DOHH2 (cell line): ENCODE data around the gene DAZAP1.

Source experiments
- H3F3A ChIP-seq: fragments of 200-600 bp; sonication (generic), shearing (Covaris generic); 2 replicates; pipeline ENCODE4 v1.6.0; 2016; ENCODE audit warnings: antibody characterized with exemption, mild to moderate bottlenecking; ENCODE audit not compliant: control insufficient read depth, insufficient read depth
- H3K27ac ChIP-seq: fragments of 200-600 bp; sonication (generic); 2 replicates; pipeline ENCODE4 v1.5.1; 2014; ENCODE audit warnings: low read depth, mild to moderate bottlenecking, low read length, moderate library complexity
- H3K27me3 ChIP-seq: fragments of 200-600 bp; sonication (generic); 2 replicates; pipeline ENCODE4 v1.6.1; 2014; ENCODE audit warnings: mild to moderate bottlenecking, low read length, mixed read lengths; ENCODE audit not compliant: control insufficient read depth
- H3K36me3 ChIP-seq: fragments of 200-600 bp; sonication (generic); 2 replicates; pipeline ENCODE4 v1.6.1; 2014; ENCODE audit warnings: mild to moderate bottlenecking, low read length, moderate library complexity, mixed read lengths; ENCODE audit not compliant: control insufficient read depth
- H3K4me1 ChIP-seq: fragments of 200-600 bp; sonication (generic); 2 replicates; pipeline ENCODE4 v1.6.1; 2014; ENCODE audit warnings: mild to moderate bottlenecking, low read length, mixed read lengths; ENCODE audit not compliant: control insufficient read depth
- H3K4me2 ChIP-seq: fragments of 200-600 bp; sonication (generic); 2 replicates; pipeline ENCODE4 v1.6.0; 2014; ENCODE audit warnings: mild to moderate bottlenecking, low read length, moderate library complexity
- H3K4me3 ChIP-seq: fragments of 200-600 bp; sonication (generic); 2 replicates; pipeline ENCODE4 v1.5.1; 2014; ENCODE audit warnings: mild to moderate bottlenecking, low read length, mixed read lengths
- H3K79me2 ChIP-seq: fragments of 200-600 bp; sonication (generic); 2 replicates; pipeline ENCODE4 v1.6.1; 2014; ENCODE audit warnings: mild to moderate bottlenecking, low read length, mixed read lengths; ENCODE audit not compliant: control insufficient read depth
- H3K9me2 ChIP-seq: fragments of 200-600 bp; sonication (generic); replicated peaks from 2 replicates; pipeline ENCODE4 v1.6.1; 2014; ENCODE audit warnings: mild to moderate bottlenecking, low read length, mixed read lengths; ENCODE audit not compliant: control insufficient read depth
- H3K9me3 ChIP-seq: fragments of 200-600 bp; sonication (generic); 2 replicates; pipeline ENCODE4 v1.6.1; 2014; ENCODE audit warnings: antibody characterized with exemption, low read length, mixed read lengths; ENCODE audit not compliant: control insufficient read depth, insufficient read depth
- H4K20me1 ChIP-seq: fragments of 200-600 bp; sonication (generic); 2 replicates; pipeline ENCODE4 v1.6.0; 2014; ENCODE audit warnings: low read depth, mild to moderate bottlenecking, antibody characterized with exemption, low read length, moderate library complexity; ENCODE audit not compliant: control insufficient read depth, insufficient read depth
- EZH2phosphoT487 ChIP-seq: fragments of 200-600 bp; sonication (generic); IDR thresholded peaks from 2 replicates; pipeline ENCODE4 v1.6.1; 2017; ENCODE audit warnings: borderline replicate concordance, mild to moderate bottlenecking, antibody characterized with exemption, low read length, moderate library complexity, mixed read lengths
- TF ChIP-seq, protein P1 (sequence below): fragments of 200-600 bp; sonication (generic); IDR thresholded peaks from one replicate; pipeline ENCODE4 v1.5.1; 2014; ENCODE audit warnings: antibody characterized with exemption, mild to moderate bottlenecking, low read depth, low read length; ENCODE audit not compliant: poor library complexity, severe bottlenecking

Gene DAZAP1

DNA sequence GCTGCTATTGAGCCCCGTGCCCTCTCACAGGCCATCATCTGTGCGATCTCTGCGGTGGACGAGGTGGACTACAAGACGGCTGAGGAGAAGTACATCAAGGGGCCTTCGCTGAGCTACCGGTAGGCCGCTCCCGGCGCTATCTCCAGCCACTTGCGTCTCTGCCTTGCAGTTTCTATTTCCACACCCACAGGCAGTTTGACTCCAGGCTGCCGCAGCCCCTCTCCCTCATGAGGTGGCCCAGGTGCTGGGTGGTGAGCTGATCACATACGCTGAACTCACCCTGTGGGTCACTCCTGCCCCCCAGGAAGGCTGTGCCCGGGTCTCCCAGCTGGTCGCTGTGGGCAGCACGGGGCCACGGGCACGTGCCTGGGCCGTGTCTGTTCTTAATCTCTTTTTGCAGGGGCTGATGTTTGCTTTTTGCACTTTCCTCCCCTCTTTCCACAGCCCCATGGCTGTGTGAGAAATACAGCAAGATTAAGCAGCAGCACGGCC, 34.3 kb upstream of the DAZAP1 start:
- Histone ChIP-seq H3K4me2 (no peak overlapping the region), H3K9me3 (no peaks in the 10 kb centered on the region), H3K79me2 (no peaks in the 10 kb centered on the region), H3K4me3 (no peak overlapping the region), H3K4me1 (no peaks in the 10 kb centered on the region), H4K20me1 (no peaks in the 10 kb centered on the region), H3K36me3 (peaks cover 42% of the 10 kb centered on the region), H3F3A (no peaks in the 10 kb centered on the region), H3K27me3 (no peaks in the 10 kb centered on the region), H3K9me2 (no peaks in the 10 kb centered on the region), H3K27ac (no peak overlapping the region)
- TF ChIP-seq, protein P1, sequence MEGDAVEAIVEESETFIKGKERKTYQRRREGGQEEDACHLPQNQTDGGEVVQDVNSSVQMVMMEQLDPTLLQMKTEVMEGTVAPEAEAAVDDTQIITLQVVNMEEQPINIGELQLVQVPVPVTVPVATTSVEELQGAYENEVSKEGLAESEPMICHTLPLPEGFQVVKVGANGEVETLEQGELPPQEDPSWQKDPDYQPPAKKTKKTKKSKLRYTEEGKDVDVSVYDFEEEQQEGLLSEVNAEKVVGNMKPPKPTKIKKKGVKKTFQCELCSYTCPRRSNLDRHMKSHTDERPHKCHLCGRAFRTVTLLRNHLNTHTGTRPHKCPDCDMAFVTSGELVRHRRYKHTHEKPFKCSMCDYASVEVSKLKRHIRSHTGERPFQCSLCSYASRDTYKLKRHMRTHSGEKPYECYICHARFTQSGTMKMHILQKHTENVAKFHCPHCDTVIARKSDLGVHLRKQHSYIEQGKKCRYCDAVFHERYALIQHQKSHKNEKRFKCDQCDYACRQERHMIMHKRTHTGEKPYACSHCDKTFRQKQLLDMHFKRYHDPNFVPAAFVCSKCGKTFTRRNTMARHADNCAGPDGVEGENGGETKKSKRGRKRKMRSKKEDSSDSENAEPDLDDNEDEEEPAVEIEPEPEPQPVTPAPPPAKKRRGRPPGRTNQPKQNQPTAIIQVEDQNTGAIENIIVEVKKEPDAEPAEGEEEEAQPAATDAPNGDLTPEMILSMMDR = no peak
- no peak for TF ChIP-seq EZH2phosphoT487

DNA sequence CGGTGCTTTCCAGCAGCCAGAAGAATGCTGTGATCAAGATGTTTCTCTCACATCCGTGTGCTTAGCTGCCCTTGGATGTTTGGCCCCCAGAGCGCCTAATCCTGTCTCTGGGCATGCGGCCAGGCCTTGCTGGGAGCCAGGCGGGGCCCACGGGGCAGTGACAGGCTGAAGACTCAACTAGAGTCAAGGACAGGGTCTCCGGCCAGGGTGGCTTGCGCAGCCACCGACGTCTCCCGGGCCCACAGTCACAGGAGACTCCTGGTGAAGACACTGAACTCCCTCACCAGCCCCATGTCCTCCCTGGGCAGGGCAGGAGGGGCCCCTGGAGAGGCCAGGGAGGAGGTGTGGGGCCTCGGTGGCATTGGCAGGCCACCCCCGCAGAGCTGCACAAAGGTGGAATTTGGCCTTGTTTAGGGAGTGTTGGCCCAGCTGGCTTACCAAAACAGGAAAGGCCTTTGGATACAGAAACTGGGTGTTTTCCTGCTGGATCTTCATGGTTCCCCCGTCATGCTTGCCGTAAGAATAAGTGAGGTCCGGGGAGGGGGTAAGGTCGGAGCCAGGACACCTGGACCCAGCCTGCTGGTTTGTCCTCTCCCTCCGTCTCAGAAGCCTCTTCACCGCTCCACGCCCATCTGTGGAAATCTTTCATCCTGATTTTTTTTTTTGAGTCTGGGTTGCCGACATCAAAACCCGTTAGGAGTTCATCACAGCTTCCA, 33.7 kb upstream of the DAZAP1 start:
- H3F3A ChIP-seq = no peaks in the 10 kb centered on the region
- no peak overlapping the region for H3K27ac ChIP-seq
- H3K4me2 ChIP-seq = no peak overlapping the region
- no peaks in the 10 kb centered on the region for H3K9me2 ChIP-seq
- no peaks in the 10 kb centered on the region for H3K4me1 ChIP-seq
- no peaks in the 10 kb centered on the region for H3K27me3 ChIP-seq
- no peaks in the 10 kb centered on the region for H4K20me1 ChIP-seq
- TF ChIP-seq, protein P1 = no peak
- no peak for TF ChIP-seq EZH2phosphoT487
- no peaks in the 10 kb centered on the region for H3K9me3 ChIP-seq
- peaks cover 42% of the 10 kb centered on the region for H3K36me3 ChIP-seq
- H3K4me3 ChIP-seq = no peak overlapping the region
- H3K79me2 ChIP-seq = no peaks in the 10 kb centered on the region

DNA sequence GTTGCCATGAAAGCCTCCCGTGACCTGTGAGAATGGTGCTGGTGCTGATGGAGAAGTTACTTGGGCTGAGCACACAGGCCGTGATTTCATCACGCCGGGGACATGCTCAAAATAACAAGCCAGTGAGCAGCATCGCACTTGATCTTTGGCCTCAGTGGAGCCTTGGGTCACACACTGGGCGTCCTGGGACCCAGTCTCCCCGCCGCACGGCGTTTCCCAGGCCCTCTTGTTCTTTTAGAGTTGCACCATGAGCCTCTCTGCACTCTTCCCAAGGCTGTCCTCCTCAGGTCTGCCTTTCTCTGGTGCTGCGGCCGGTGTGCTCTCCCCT, 33.2 kb upstream of the DAZAP1 start:
- H3K4me3 ChIP-seq = no peak overlapping the region
- TF ChIP-seq, protein P1 = no peak
- no peak for TF ChIP-seq EZH2phosphoT487
- H3K9me2 ChIP-seq = no peaks in the 10 kb centered on the region
- H3K27ac ChIP-seq = no peak overlapping the region
- H4K20me1 ChIP-seq = no peaks in the 10 kb centered on the region
- H3K4me2 ChIP-seq = no peak overlapping the region
- H3K27me3 ChIP-seq = no peaks in the 10 kb centered on the region
- H3K4me1 ChIP-seq = no peaks in the 10 kb centered on the region
- peaks cover 39% of the 10 kb centered on the region for H3K36me3 ChIP-seq
- no peaks in the 10 kb centered on the region for H3K79me2 ChIP-seq
- H3F3A ChIP-seq = no peaks in the 10 kb centered on the region
- H3K9me3 ChIP-seq = no peaks in the 10 kb centered on the region
